GM19372 (cell line): ENCODE measurements around the gene NCAPH2.

Source experiments
- ATAC-seq: cut with Tn5 transposase; IDR thresholded peaks from one replicate; pipeline ENCODE4 v1.9.1; 2021; ENCODE audit warnings: mild to moderate bottlenecking, low read depth, moderate library complexity; ENCODE audit not compliant: unreplicated experiment

Gene NCAPH2

DNA sequence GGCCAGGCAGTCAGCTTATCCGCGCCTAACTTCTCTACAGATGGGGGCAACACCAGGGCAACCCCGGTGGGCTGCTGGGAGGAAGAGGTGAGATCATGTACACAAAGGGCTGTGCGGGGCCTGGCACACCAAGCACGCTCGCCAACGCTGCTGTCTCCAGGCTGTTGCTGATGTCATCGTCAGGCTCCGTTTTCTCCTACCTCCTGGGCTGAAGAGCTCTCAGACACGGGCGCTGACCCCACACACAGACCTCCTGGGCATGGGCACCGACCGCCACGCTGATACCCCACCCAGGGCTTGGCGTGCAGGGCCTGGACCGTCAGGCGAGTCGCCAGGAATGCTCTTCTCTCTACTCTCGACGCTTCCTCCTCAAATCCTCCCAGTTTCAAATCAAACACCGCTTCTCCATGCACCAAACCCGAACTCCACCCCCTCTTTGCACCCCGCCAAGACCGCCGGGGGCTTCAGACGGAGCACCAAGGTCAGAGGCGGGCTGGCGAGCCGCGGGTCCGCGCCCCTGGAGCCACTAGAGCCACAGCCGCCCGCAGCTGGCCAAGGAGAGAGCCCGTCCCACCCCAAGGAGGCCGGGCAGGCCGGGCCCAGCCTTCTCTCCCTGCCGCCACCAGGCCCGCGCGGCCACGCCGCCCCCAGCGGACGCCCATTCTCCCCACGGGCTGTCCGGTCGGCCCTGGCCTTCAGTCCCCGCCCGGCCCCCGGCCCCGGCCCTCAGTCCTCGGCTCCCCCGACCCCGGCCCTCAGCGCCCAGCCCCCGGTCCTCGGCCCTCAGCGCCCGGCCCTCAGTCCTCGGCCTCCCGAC is 34.0 kb upstream of the NCAPH2 start:
- ATAC-seq, result no peak

DNA sequence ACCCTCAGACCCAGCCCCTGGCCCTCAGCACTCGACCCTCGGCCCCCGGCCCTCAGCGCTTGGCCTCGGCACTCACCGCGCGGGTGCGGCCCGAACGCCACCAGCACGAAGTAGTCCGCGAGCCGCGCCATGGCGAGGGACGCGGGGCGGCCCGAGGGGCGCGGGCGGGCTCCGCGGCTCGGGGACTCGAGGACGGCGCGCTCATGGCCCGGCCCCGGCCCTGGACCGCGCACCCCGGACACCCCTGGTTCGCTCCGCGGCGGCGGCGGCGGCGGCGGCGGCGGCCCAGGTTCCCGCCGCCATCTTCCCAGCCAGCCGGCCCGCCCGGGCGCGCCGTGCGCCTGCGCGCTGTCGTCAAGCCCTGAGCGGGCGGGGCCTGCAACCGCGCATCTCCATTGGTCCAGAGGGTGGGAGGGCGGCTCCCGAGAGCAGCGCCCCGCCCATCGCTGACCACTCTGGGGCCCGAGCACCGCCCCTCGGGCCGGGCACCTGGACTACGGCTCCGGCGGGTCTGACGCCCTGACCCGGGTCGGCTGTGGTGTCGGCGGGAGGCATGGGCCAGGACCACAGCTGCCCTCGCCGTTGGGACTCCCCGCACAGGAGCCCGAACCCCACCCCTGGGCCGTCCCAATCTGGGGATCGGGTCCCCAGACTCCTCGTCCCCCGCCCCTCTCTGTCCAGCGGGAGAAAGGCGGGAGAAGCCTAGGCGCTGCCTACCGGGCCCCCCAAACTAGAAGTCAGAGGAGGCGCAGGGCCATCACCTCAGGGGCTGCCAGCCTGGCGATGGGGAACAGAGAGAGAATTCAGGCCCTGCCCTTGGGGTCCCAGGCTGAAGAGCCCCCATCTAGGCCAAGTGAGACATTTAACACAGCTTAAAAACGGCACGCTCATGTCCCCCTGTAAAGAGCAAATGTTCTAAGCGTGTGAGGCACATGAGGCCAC is 33.0 kb upstream of the NCAPH2 start, which contains the start of gene SBF1:
Gene SBF1, minus strand, starts transcription at position 326 of the 942 bp plus-strand sequence. Its CDS starts 195 bp downstream, at position 131.
- peak; percentile 87 for ATAC-seq

DNA sequence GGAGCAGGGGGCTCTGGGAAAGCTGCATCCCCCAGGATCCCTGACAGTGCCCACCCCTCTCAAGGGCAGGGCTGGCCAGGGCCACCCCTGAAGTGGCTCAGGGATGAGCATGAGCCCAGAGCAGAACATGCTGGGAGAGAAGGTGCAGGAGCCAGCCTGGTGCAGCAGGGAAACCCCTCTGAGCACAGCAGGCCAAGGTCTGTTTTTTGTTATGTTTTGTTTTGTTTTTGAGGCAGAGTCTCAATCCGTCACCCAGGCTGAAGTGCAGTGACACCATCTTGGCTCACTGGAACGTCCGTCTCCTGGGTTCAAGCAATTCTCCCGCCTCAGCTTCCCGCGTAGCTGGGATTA is 32.4 kb upstream of the NCAPH2 start:
- ATAC-seq, result no peak

DNA sequence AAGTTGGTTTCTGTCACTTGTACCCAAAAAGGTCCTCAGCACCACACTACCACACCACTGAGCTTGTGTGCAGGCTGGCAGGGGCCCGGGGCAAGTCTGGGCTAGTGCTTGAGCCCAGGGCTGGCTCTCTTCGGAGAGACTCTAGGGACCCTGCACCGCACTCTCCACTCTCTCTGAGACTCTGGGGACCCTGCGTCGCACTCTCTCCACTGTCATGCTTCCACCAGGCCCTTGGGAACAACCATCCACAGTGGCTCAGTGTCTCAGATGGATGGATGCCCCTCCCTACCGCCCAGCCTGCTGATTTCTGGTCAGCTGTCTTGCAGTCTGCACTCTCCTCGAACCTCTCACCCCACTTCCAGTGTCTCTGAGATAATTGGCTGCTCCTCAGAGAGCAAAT is 31.2 kb upstream of the NCAPH2 start:
- no peak for ATAC-seq

DNA sequence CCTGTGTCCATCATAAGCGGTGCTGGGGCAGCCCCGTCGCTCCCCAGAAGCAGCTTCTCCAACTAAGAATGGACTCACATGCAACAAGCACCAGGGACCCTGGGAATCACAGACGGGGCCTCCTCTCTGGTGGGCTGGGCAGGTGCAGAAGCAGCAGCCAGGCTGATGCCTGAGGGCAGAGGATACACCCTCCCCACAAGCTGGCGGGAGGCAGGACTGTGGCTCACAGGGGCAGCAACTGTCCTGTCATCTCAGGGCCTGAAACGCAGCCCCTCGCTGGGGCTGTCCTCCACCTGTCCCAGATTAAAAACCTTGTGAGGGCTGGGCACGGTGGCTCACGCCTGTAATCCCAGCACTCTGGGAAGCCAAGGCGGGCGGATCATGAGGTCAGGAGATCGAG is 30.1 kb upstream of the NCAPH2 start:
- ATAC-seq, result no peak

DNA sequence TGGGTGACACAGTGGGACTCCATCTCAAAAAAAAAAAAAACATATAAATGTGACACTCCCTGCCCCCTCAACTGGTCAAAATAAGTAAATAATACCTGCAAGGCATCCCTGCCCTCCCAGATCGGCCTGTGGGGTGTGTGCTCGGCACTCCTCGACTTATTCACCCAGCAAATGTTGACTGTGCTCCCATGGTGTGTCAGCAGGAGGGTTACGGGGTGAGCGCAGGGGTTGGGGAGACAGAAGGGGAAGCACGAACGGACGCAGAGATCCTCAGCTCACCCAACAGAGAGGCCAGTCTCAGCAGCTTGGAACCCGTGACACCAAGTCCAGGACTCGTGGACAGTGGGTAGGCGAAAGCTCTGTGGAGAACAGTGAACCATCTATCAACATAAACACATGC is 28.3 kb upstream of the NCAPH2 start:
- ATAC-seq, result no peak

DNA sequence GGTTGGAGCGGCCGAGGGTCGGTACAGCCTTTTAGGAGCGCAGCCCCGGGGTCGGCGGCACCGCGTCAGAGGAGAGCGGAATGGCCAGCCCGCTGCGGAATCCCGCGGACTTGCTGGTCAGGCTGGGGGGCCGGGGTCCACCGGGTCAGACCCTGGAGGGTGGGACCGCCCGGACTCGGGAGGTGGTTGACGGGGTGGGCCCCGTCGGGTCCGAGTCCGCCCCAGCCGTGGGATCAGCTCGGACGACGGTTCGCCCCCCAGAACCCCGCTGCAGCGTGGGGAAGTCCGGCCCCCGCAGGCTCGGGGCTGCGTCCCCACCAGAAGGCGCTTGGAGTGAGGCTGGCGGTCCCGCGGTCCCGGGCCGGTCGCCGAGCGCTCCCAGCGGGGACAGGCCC is 27.0 kb upstream of the NCAPH2 start:
- ATAC-seq, result no peak

DNA sequence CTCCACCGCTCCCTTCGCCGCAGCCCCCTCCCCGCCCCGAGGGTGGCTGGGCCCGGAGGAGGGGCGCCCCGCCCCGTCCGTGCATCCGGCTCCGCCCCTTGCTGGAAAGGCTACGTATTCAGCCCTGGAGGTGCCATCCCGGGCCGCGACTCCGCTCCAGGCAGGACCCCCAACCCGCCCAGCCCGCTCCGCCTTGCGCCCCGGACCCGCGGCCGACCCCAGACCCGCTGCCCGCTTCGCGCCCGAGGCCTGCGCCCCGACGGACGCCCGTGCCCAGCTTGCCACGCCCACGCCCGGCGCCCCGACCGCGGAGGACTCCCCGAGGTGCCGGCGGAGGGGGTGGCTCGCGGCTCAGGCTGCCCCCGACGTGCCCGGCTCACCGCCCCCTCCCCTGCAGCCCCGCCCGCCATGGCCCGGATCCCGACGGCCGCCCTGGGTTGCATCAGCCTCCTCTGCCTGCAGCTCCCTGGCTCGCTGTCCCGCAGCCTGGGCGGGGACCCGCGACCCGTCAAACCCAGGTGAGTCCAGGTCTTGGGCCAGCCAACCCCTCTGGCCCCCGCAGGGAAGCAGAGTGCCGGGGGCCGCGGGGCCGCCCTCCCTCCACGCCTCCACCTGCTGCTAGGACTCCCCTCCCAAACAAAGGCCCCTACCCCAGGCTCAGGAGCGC is 26.5 kb upstream of the NCAPH2 start, which contains the start of gene ADM2:
Gene ADM2, plus strand, starts transcription at position 104 of the 667 bp plus-strand sequence. Its CDS starts 305 bp downstream, at position 409.
- no peak for ATAC-seq

DNA sequence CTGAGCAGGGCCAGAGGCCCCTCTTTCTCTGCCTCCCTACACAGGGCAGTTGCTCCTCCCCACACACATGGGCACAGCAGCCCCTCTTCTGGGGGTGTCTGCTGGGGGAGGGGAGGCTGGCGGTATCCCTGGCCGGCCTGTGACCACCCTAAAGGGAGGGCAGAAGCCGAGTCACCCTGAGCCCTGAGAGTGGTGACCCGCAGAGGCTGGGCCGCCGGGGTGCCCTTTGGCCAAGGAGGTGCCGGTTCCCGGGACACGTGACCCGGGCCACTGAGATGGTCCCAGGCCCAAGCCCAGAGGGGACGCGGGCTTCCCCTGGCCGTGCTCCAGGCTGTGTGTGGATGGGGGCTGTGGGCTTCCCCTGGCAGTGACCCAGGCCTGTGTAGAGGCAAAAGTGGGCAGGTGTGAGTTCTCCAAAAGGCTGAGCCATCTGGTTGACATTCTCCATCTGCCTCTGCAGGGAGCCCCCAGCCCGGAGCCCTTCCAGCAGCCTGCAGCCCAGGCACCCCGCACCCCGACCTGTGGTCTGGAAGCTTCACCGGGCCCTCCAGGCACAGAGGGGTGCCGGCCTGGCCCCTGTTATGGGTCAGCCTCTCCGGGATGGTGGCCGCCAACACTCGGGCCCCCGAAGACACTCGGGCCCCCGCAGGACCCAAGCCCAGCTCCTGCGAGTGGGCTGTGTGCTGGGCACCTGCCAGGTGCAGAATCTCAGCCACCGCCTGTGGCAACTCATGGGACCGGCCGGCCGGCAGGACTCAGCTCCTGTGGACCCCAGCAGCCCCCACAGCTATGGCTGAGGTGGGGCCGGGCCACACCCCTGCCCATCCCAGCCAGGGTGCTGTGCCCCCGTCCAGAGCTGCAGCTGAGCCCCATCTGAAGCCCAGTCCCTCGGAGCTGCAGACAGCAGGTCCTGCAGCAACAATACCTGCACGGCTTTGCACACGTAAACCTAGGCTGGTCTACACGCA is 25.6 kb upstream of the NCAPH2 start:
- no peak for ATAC-seq

DNA sequence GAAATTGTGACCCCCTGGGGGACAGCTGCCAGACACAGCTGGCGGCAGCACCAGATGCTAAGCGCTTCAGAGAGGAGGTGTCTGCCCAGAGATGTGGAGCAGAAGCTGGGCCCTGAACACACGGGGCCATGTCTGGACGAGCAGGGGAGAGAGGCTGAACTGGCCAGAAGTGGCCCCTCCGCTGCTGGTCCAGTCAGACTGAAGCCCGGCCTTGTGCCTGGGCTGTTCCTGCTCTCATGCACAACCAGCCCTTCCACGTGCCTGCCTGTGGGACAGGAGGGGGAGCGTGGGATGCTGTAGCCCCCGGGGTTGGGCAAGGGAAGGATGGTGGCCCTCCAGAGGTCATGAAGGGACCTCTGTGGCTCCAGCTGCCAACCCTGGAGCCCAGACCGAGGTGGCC is 24.9 kb upstream of the NCAPH2 start:
- ATAC-seq, result no peak

DNA sequence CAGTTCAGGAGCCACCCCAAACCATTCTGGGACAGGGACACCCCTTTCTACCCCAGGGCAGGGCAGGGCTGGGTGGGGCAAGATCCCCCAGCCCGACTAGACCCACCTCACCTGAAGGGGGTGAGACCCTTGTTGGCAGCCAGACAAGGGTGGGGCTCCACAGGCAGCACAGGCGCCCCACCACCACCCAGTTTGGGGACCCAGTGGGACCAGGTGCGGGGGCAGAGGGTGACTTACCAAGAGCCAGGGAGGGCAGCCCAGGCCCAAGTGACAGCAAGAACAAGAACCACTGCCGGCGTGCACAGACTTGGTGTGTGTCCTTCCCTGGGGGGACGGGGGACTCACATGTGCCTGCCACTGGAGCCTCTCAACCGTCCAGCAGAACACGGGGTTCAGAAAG is 24.5 kb upstream of the NCAPH2 start:
- ATAC-seq, result no peak

DNA sequence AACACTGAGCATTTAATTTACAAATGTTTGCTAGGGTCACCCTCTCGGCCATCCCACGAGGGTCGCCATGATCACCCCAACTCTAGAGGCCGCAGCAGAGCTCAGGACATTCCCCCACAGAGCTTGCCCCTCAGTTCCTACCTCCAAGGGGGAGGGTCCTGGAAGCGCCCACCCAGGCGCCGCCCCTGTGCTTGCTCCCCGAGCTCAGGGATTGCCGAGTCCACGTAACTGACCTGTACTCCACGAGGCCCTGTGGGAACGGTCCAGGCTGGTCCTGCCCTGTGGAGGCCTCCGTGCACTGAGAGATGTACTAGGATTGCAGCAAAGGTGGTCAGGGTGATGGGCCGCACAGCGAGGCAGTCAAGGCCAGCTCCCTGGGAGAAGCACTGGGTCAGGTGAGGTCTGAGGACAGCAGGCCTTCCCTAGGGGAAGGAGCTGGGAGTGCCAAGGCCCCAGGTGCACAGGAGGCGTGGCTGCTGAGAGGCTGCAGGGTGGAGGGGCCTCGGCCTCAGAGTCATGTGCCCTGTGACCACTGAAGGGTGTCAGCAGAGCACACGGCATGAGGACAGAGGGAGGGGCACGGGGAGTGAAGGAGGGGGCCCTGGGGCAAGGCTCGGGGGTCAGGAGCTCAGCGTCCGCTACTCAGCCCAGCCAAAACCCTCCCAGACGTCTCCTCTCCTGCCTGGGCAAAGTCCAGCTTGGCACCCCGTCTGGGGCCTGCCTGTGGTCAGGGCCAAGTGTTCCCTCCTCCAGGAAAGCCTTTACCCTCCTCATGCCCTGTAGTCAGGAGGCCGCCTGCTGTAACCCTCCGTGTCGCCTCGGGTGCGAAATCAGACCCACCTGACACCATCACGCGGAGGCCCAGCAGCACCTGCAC is 23.8 kb upstream of the NCAPH2 start:
- no peak for ATAC-seq

DNA sequence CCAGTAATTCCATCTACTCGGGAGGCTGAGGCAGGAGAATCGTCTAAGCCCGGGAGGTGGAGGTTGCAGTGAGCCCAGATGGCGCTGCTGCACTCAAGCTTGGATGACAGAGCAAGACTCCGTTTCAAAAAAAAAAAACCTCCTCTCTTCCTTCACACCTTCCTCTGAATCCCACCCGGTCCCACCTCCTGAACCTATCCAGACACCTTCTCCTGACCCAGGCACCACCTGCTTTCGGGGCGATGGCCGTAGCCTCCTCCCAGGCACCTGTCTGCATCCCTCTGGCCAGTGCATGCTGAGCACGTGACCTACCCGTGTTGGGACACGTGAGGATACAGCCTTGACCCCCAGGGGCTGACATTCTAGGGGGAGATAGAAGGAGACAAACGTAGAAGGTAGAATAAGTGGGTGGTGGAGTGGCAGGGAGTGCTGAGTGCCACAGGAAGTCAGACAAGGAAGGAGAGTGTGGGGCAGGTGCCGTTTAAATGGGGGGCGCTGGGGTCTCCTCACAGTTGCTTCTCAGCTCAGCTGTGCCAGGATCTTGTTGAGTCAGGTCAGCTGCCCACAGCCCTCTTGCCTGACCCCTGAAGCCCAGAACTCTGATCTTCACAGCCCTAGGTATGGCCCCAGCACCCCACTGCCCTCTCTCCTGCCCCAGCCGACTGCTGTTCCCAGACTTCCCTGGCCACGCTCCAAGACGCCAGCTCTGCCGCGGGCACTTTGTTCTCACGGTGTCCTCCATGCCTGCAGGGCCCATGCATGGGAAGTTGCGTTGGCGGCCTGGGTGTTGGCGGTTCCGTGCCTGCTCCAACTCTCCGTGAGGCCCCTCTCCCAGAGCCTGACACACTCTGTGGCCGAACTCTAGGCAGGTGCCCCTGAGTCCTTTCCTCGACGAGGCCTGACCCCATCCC is 22.5 kb upstream of the NCAPH2 start:
- ATAC-seq, result no peak

DNA sequence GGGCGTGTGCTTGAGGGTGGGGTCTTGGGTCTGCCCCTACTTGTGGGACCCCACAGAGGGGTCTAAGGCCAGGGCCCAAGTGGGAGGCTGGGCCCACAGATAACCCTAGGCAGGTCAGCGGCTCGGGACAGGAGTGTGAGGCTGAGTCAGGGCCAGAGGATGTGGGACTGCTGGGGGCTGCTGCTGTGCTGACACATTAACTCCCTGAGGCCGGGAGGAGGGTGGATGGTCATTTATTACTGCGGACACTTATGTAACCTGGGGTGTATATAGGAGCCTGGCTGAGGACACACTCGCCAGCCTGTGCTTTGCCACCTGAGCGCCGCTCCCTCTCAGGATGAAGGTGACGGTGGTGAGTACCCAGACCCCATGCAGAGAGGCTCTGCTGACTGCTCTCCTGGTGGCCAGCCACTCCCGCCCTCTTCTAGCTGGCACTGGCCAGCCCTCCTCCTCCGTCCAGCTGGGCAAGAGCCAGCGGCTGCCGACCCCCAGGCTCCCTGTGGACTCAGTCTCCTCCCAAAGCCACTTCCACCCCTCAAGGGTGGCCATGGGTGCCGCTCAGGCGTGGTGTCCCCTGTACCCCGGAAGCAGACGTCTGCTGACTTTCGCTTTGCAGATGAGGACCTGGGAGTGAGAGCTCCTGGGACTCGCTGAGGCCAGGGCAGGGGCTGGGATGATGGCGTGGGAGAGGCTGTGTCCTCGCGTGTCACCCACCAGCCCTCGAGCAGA is 21.3 kb upstream of the NCAPH2 start, which contains the start of gene MIOX:
Gene MIOX, plus strand, starts transcription at position 299 of the 729 bp plus-strand sequence. Its CDS starts 39 bp downstream, at position 338.
- ATAC-seq, result no peak

DNA sequence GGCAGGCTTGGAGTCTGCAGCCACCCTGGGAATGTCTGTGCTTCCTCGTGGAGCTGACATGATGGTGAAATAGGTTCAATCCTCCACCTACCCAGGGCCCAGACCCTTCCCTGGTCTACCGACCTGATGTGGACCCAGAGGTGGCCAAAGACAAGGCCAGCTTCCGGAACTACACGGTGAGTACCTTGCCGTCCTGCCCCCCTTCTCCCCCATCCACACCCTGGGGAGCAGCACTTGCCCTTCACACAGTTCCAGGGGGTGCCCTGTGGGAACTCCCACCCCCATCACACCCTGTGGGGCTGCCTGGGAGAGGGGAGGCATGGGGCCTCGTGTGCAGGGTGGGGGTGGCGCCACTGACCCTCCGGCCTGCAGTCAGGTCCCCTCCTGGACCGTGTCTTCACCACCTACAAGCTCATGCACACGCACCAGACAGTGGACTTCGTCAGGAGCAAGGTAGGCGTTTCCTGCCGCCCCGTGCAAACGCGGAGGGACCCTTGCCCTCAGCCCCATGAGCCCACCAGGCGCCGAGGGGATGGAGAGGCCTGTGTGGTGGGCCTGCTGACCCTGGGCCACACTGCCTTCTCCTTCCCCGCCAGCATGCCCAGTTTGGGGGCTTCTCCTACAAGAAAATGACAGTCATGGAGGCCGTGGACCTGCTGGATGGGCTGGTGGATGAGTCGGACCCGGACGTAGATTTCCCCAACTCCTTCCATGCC is 20.6 kb upstream of the NCAPH2 start:
- no peak for ATAC-seq

DNA sequence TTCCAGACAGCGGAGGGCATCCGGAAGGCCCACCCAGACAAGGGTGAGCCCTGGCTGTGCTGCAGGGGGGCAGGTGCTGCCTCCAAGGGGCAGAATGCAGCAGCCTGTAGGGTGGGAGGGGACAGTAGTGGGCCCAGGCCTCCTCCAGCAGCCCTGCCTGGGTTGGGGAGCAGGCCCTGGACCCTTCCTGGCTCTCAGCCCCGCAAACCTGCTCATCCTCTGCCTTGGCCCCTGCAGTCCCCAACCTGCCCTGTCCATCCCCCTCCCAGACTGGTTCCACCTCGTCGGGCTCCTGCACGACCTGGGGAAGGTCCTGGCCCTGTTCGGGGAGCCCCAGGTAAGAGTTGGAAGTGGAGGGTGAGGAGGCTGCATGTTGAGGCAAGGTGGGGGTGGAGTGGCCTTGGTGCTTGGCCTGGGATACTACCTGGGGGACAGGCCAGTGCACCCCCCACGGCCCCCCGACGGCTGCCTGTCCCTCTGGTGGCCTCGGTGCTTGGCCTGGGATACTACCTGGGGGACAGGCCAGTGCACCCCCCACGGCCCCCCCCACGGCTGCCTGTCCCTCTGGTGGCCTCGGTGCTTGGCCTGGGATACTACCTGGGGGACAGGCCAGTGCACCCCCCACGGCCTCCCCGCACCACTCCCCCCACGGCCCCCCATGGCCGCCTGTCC is 19.9 kb upstream of the NCAPH2 start:
- ATAC-seq, result no peak
